Fibroblast of lung (primary cell): Measurements from ENCODE around the gene ISY1. TPM values are rescaled to one million over a fixed set of nuclear protein-coding genes. Genes with fewer than 3 reads are reported as not detected.

Experiments used
- DNase-seq, 2 donors: peaks; one replicate each; pipeline versions ENCODE4 v3.0.0 to v3.0.0-alpha.2; 2010; ENCODE audit warnings: low read depth in 2 of 2
- H2AFZ ChIP-seq: 2 replicates; pipeline ENCODE4 v1.5.1; 2012; ENCODE audit warnings: low read length, control low read depth, inconsistent platforms
- H3K27ac ChIP-seq: 2 replicates; pipeline ENCODE4 v1.5.1; 2011; ENCODE audit warnings: low read length, control low read depth; ENCODE audit not compliant: insufficient read depth
- H3K27me3 ChIP-seq: 2 replicates; pipeline ENCODE4 v1.5.1; 2011; ENCODE audit warnings: mild to moderate bottlenecking, low read length; ENCODE audit not compliant: control insufficient read depth, insufficient read depth
- H3K36me3 ChIP-seq: 2 replicates; pipeline ENCODE4 v1.5.1; 2011; ENCODE audit warnings: low read length; ENCODE audit not compliant: control insufficient read depth, insufficient read depth
- H3K4me1 ChIP-seq: 2 replicates; pipeline ENCODE4 v1.5.1; 2011; ENCODE audit warnings: low read length; ENCODE audit not compliant: control insufficient read depth, insufficient read depth; ENCODE audit errors: extremely low read depth
- H3K4me2 ChIP-seq: 2 replicates; pipeline ENCODE4 v1.5.1; 2011; ENCODE audit warnings: low read length, control low read depth; ENCODE audit not compliant: insufficient read depth; ENCODE audit errors: extremely low read depth
- H3K4me3 ChIP-seq, 4 experiments: fragments of 200-600 bp in 1 of 4; sonication (generic) in 1 of 4; replicated peaks in 1 of 4; 2 replicates each; pipeline ENCODE4 v1.5.1; 2011 to 2016; ENCODE audit warnings: low read length in 4 of 4, low read depth in 3 of 4, mild to moderate bottlenecking in 3 of 4, control low read depth in 2 of 4, inconsistent platforms in 1 of 4, mixed read lengths in 1 of 4; ENCODE audit not compliant: insufficient read depth in 1 of 4; ENCODE audit errors: control extremely low read depth in 1 of 4
- H3K79me2 ChIP-seq: 2 replicates; pipeline ENCODE4 v1.5.1; 2012; ENCODE audit warnings: mild to moderate bottlenecking, low read length, inconsistent platforms; ENCODE audit not compliant: control insufficient read depth, insufficient read depth
- H3K9ac ChIP-seq: 2 replicates; pipeline ENCODE4 v1.5.1; 2011; ENCODE audit warnings: mild to moderate bottlenecking, low read length, control low read depth; ENCODE audit not compliant: insufficient read depth
- H3K9me3 ChIP-seq: 2 replicates; pipeline ENCODE4 v1.5.1; 2012; ENCODE audit warnings: low read depth, low read length; ENCODE audit not compliant: control insufficient read depth, insufficient read depth
- H4K20me1 ChIP-seq: 2 replicates; pipeline ENCODE4 v1.5.1; 2011; ENCODE audit warnings: low read length; ENCODE audit not compliant: control insufficient read depth, insufficient read depth; ENCODE audit errors: extremely low read depth
- EZH2 ChIP-seq: IDR thresholded peaks from 2 replicates; pipeline ENCODE4 v1.5.1; 2012; ENCODE audit warnings: low read length, control low read depth, mild to moderate bottlenecking; ENCODE audit errors: missing control alignments
- polyA plus RNA-seq, 2 donors: library from polyadenylated mRNA; depleted of rRNA in 1 of 2; stranded (reverse) in 1 of 2; unstranded in 1 of 2; fragments of >200 nt; gene quantifications; 2 replicates each; pipeline ENCODE4 v1.2.1, GENCODE V29; 2011 to 2012; ENCODE audit warnings: missing spikeins in 1 of 2
- total RNA-seq: library from RNA; depleted of rRNA; stranded (reverse); fragments of >200 nt; gene quantifications from 2 replicates; pipeline ENCODE4 v1.2.1, GENCODE V29; 2014
- TF ChIP-seq, protein P1 (sequence below), 2 donors: IDR thresholded peaks in 1 of 2; conservative IDR thresholded peaks in 1 of 2; 1 replicate in 1 of 2; 2 replicates in 1 of 2; pipeline ENCODE4 v1.5.1; 2011 to 2012; ENCODE audit warnings: low read length in 2 of 2, control low read depth in 1 of 2, inconsistent platforms in 1 of 2, low read depth in 1 of 2, mild to moderate bottlenecking in 1 of 2

Gene ISY1
- total and polyA plus RNA-seq, 2 donors (not counting 1 experiment from before 2014, with no cell fraction given), result 34.8 to 39.6 TPM

DNA sequence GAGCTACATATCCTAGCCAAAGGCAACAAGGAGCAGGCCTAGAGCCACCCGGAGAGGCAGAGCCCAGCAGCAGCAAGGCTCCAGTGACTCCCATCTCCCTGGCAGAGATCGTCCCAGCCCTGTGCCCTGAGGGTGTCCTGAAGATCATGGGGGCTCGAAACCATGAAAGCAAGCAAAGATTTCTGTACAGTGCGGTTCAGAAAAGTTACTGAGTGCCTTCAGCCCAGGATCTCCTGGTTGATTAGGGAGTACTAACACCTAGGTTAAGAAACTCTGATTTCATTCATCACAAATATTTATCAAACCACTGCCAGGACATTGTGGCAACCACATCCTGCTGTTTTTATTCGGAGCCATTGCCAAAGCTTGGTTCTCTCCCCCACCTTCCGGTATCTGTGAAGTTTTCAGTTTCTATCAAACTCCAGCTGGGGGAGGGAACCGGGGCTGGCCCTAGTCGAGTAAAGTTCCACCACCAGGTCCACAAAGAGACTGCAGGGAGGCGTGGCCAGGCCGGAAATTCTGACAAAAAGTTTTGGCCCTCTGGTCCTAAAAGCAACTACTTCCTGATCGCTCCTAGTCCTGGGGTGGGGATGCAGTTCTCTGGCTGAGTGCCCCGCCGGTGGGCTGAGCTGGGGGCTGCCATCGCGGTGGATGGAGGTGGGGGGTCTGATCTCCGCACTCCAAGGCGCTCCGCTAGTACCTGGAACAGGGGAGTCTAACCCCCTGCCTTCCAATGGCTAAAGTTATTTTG, 40.4 kb downstream of the ISY1 start:
- Histone ChIP-seq H3K79me2 (peaks cover 31% of the 10 kb centered on the region), H3K9me3 (no peaks in the 10 kb centered on the region), H3K4me2 (peak overlapping the region; percentile 100), H3K27me3 (no peaks in the 10 kb centered on the region), H3K4me3 (peak overlapping the region; percentile 83 to 88 (median 87)), H4K20me1 (peaks cover 1% of the 10 kb centered on the region), H3K9ac (peak overlapping the region; percentile 78), H3K36me3 (no peaks in the 10 kb centered on the region), H2AFZ (peak overlapping the region; percentile 61), H3K27ac (peak overlapping the region; percentile 81), H3K4me1 (peaks cover 17% of the 10 kb centered on the region)
- TF ChIP-seq, protein P1, sequence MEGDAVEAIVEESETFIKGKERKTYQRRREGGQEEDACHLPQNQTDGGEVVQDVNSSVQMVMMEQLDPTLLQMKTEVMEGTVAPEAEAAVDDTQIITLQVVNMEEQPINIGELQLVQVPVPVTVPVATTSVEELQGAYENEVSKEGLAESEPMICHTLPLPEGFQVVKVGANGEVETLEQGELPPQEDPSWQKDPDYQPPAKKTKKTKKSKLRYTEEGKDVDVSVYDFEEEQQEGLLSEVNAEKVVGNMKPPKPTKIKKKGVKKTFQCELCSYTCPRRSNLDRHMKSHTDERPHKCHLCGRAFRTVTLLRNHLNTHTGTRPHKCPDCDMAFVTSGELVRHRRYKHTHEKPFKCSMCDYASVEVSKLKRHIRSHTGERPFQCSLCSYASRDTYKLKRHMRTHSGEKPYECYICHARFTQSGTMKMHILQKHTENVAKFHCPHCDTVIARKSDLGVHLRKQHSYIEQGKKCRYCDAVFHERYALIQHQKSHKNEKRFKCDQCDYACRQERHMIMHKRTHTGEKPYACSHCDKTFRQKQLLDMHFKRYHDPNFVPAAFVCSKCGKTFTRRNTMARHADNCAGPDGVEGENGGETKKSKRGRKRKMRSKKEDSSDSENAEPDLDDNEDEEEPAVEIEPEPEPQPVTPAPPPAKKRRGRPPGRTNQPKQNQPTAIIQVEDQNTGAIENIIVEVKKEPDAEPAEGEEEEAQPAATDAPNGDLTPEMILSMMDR (conservative IDR thresholded peaks at IDR 0.05 in 1 of 2, IDR thresholded peaks at IDR 0.05 in 1 of 2; ENCODE audit: low read depth in 1 of 2, low read length in 2 of 2), result peak; percentile 21 to 32
- no peak for TF ChIP-seq EZH2
- DNase-seq, result peak; percentile 81 to 87

- DNase-seq, result no peak
- H2AFZ ChIP-seq, result no peak overlapping the region
These were observed 41.3 kb downstream of the ISY1 start for GRCh38 chr3:129119365-129120100.

DNA sequence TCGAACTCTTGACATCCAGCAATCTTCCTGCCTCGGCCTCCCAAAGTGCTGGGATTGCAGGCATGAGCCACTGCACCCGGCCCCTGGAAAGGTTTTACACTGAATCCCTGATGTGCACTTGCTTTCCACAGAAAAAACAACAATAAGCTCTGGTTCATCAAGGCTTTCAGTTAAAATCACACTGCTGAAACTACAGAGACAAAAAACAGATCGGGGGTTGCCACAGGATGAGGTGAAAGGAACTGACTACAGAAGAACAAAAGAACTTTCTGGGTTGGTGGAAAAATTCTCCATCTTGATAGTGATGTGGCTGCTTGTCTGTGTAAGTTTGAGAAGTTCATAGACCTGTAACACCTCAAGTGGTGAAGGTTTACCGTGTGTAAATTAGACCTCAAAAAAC, 42.1 kb downstream of the ISY1 start:
- no peak for DNase-seq
- Histone ChIP-seq H3K27ac (no peak overlapping the region), H2AFZ (no peak overlapping the region), H3K9ac (no peak overlapping the region), H3K4me3 (peak overlapping the region; percentile 83 to 88 (median 87)), H3K9me3 (no peaks in the 10 kb centered on the region), H3K4me2 (peak overlapping the region; percentile 100), H3K27me3 (no peaks in the 10 kb centered on the region), H3K79me2 (peaks cover 31% of the 10 kb centered on the region), H3K36me3 (no peaks in the 10 kb centered on the region), H3K4me1 (peaks cover 17% of the 10 kb centered on the region), H4K20me1 (peaks cover 1% of the 10 kb centered on the region)
- TF ChIP-seq EZH2, result no peak
- TF ChIP-seq, protein P1 (conservative IDR thresholded peaks at IDR 0.05 in 1 of 2, IDR thresholded peaks at IDR 0.05 in 1 of 2; ENCODE audit: low read depth in 1 of 2, low read length in 2 of 2), result no peak

More at GRCh38 chr3:129119365-129120100, 41.3 kb downstream of the ISY1 start:
- Histone ChIP-seq H3K4me2 (peak overlapping the region; percentile 100), H3K79me2 (peaks cover 31% of the 10 kb centered on the region), H3K9ac (peak overlapping the region; percentile 13), H3K36me3 (no peaks in the 10 kb centered on the region), H3K27ac (peak overlapping the region; percentile 81), H3K4me3 (peak overlapping the region; percentile 83 to 88 (median 87)), H3K4me1 (peaks cover 17% of the 10 kb centered on the region), H3K27me3 (no peaks in the 10 kb centered on the region), H3K9me3 (no peaks in the 10 kb centered on the region), H4K20me1 (peaks cover 1% of the 10 kb centered on the region)
- no peak for TF ChIP-seq EZH2
- TF ChIP-seq, protein P1 (conservative IDR thresholded peaks at IDR 0.05 in 1 of 2, IDR thresholded peaks at IDR 0.05 in 1 of 2; ENCODE audit: low read depth in 1 of 2, low read length in 2 of 2), result no peak
